Testis (tissue), 3 donors: Measurements from ENCODE around the gene KLHDC10. TPM values are rescaled to one million over a fixed set of nuclear protein-coding genes. Genes with fewer than 3 reads are reported as not detected.

Source experiments
- DNase-seq: peaks from one replicate; pipeline ENCODE4 v3.0.0-alpha.2; 2019
- H3K27ac ChIP-seq, 2 donors: fragments of 200-600 bp; sonication (generic); one replicate each; pipeline ENCODE4 v1.5.1; 2019
- H3K27me3 ChIP-seq: fragments of 200-600 bp; sonication (generic); one replicate; pipeline ENCODE4 v1.5.1; 2019
- H3K36me3 ChIP-seq: fragments of 200-600 bp; sonication (generic); one replicate; pipeline ENCODE4 v1.5.1; 2017; ENCODE audit warnings: low read depth; ENCODE audit errors: missing control alignments
- H3K4me1 ChIP-seq: fragments of 200-600 bp; sonication (generic); one replicate; pipeline ENCODE4 v1.5.1; 2019
- H3K4me3 ChIP-seq, 2 donors: fragments of 200-600 bp; sonication (generic); one replicate each; pipeline ENCODE4 v1.5.1; 2017 to 2019
- H3K9me3 ChIP-seq: fragments of 200-600 bp; sonication (generic); one replicate; pipeline ENCODE4 v1.5.1; 2017
- CTCF ChIP-seq, 3 experiments: fragments of 450-650 bp in 2 of 3; fragments of 200-600 bp in 1 of 3; sonication (generic) in 1 of 3; IDR thresholded peaks; one replicate each; pipeline ENCODE4 v1.5.1; 2016 to 2019; ENCODE audit warnings: antibody characterized with exemption in 3 of 3, mild to moderate bottlenecking in 2 of 3, moderate library complexity in 1 of 3
- POLR2A ChIP-seq: fragments of 450-650 bp; IDR thresholded peaks from one replicate; pipeline ENCODE4 v1.6.1; 2017; ENCODE audit warnings: antibody characterized with exemption, mild to moderate bottlenecking, moderate library complexity
- WGBS, 2 donors: methylation state at CpG; one replicate each; pipeline ENCODE4 v1.1.5; 2018; 5-methylcytosine and 5-hydroxymethylcytosine counted together
- intact Hi-C: fragments of 100-400 bp; cut with DNase I; formaldehyde crosslinking; loops from one replicate; pipeline ENCODE4 v1.15.1; 2023; ENCODE audit warnings: low total_unique reads
- polyA plus RNA-seq: library from polyadenylated mRNA; stranded (reverse); fragments of 350-450 nt; fragmentation: Illumina TruSeq; extraction: RNeasy Lipid Tissue Mini Kit (QIAGEN cat#74804); gene quantifications from one replicate; pipeline ENCODE4 v1.2.3, GENCODE V29; 2014; ENCODE audit warnings: low read depth, low replicate concordance; ENCODE audit not compliant: insufficient read depth
- total RNA-seq, 2 donors: library from RNA; depleted of rRNA; stranded (reverse); fragments of >200 nt; gene quantifications; one replicate each; pipeline ENCODE4 v1.2.3, GENCODE V29; 2016

KLHDC10 gene
- total and polyA plus RNA-seq, 3 donors from 2014 or later, result 38.4 to 122 (median 44.3) TPM

- Histone ChIP-seq H3K4me1 (no peaks in the 10 kb centered on the region), H3K27ac (no peak overlapping the region), H3K4me3 (no peak overlapping the region), H3K36me3 (no peaks in the 10 kb centered on the region), H3K27me3 (no peaks in the 10 kb centered on the region), H3K9me3 (no peaks in the 10 kb centered on the region)
- 65 to 76% methylated on average over 4 of the region's 4 CpGs for WGBS, 2 donors
- intact Hi-C loops, result no loop called here
- no peak for DNase-seq
- TF ChIP-seq CTCF (IDR thresholded peaks at IDR 0.05) (no peak), POLR2A (no peak)
These were observed 26.0 kb downstream of the KLHDC10 start for GRCh38 chr7:130096243-130096827.

GRCh38 chr7:130099331-130099730 lies 29.0 kb downstream of the KLHDC10 start:
- no peaks in the 10 kb centered on the region for H3K27me3 ChIP-seq
- intact Hi-C loops, result no loop called here
- H3K27ac ChIP-seq, result no peak overlapping the region
- H3K4me3 ChIP-seq, result no peak overlapping the region
- no peaks in the 10 kb centered on the region for H3K36me3 ChIP-seq
- no peak for DNase-seq
- H3K4me1 ChIP-seq, result no peaks in the 10 kb centered on the region
- no peak for TF ChIP-seq POLR2A
- TF ChIP-seq CTCF (IDR thresholded peaks at IDR 0.05), result no peak
- no peaks in the 10 kb centered on the region for H3K9me3 ChIP-seq

- Histone ChIP-seq H3K27ac (no peak overlapping the region), H3K36me3 (no peaks in the 10 kb centered on the region), H3K4me3 (no peak overlapping the region), H3K4me1 (no peaks in the 10 kb centered on the region), H3K9me3 (no peaks in the 10 kb centered on the region), H3K27me3 (no peaks in the 10 kb centered on the region)
- DNase-seq, result no peak
- WGBS, 2 donors, result 91 to 98% methylated on average over 6 of the region's 6 CpGs
- no peak for TF ChIP-seq POLR2A
- TF ChIP-seq CTCF (IDR thresholded peaks at IDR 0.05), result no peak
- intact Hi-C loops, result no loop called here
These were observed 32.3 kb downstream of the KLHDC10 start for GRCh38 chr7:130102588-130102987.

GRCh38 chr7:130107949-130108674 lies 37.8 kb downstream of the KLHDC10 start:
- Histone ChIP-seq H3K9me3 (no peaks in the 10 kb centered on the region), H3K4me3 (peak overlapping the region; percentile 8 to 24), H3K36me3 (no peaks in the 10 kb centered on the region), H3K4me1 (no peaks in the 10 kb centered on the region), H3K27ac (no peak overlapping the region), H3K27me3 (no peaks in the 10 kb centered on the region)
- peak; percentile 23 for DNase-seq
- TF ChIP-seq CTCF (IDR thresholded peaks at IDR 0.05) (no peak), POLR2A (no peak)
- 56 to 71% methylated on average over 31 of the region's 31 CpGs for WGBS, 2 donors
- intact Hi-C loops, result no loop called here

- 66 to 80% methylated on average over 10 of the region's 10 CpGs for WGBS, 2 donors
- no peaks in the 10 kb centered on the region for H3K4me1 ChIP-seq
- H3K36me3 ChIP-seq, result no peaks in the 10 kb centered on the region
- no peak for TF ChIP-seq CTCF (IDR thresholded peaks at IDR 0.05)
- TF ChIP-seq POLR2A, result no peak
- no peaks in the 10 kb centered on the region for H3K27me3 ChIP-seq
- H3K27ac ChIP-seq, result no peak overlapping the region
- no peaks in the 10 kb centered on the region for H3K9me3 ChIP-seq
- no peak overlapping the region for H3K4me3 ChIP-seq
- intact Hi-C loops, result no loop called here
- no peak for DNase-seq
These were observed 38.5 kb downstream of the KLHDC10 start for GRCh38 chr7:130108809-130109208.
